HG02885 (cell line): ENCODE measurements around the gene EFCAB10.
A peak's percentile ranks its signal among the peaks of the same experiment; 100 is the strongest.
"Not testable (repeated sequence)": the region's sequence is repeated elsewhere in the genome, so short reads cannot be mapped to it uniquely, and the experiment has no call there.

Experiments
- ATAC-seq: cut with Tn5 transposase; IDR thresholded peaks from one replicate; pipeline ENCODE4 v1.9.1; 2021; ENCODE audit warnings: mild to moderate bottlenecking; ENCODE audit not compliant: unreplicated experiment, poor library complexity

EFCAB10 gene

GRCh38 chr7:105532709-105533460 is 48.4 kb downstream of the EFCAB10 start:
- no peak for ATAC-seq

GRCh38 chr7:105531792-105532671 is 49.3 kb downstream of the EFCAB10 start, which contains the start of gene RINT1:
Gene RINT1 (plus strand): TSS chr7:105532201. CDS start chr7:105532316, 115 bp downstream.
- peak; percentile 95 for ATAC-seq

GRCh38 chr7:105530546-105530945 is 50.7 kb downstream of the EFCAB10 start:
- no peak for ATAC-seq

GRCh38 chr7:105530126-105530525 is 51.2 kb downstream of the EFCAB10 start:
- ATAC-seq = no peak

- ATAC-seq = not testable (repeated sequence)
These were observed 53.6 kb downstream of the EFCAB10 start for GRCh38 chr7:105527737-105528136.

- ATAC-seq = no peak
These were observed 56.5 kb downstream of the EFCAB10 start for GRCh38 chr7:105524840-105525239.

GRCh38 chr7:105524423-105524822 is 56.9 kb downstream of the EFCAB10 start:
- ATAC-seq = not testable (repeated sequence)

GRCh38 chr7:105521717-105522463 is 59.4 kb downstream of the EFCAB10 start, which contains the start of gene PUS7:
Gene PUS7 (minus strand): TSS chr7:105522271. CDS start chr7:105508512, 13,759 bp downstream.
- peak; percentile 85 for ATAC-seq

GRCh38 chr7:105521027-105521716 is 60.1 kb downstream of the EFCAB10 start:
- peak; percentile 52 for ATAC-seq

GRCh38 chr7:105520620-105521019 is 60.7 kb downstream of the EFCAB10 start:
- not testable (repeated sequence) for ATAC-seq

GRCh38 chr7:105519353-105519752 is 61.9 kb downstream of the EFCAB10 start:
- no peak for ATAC-seq

- not testable (repeated sequence) for ATAC-seq
These were observed 65.7 kb downstream of the EFCAB10 start for GRCh38 chr7:105515610-105516009.
